ENCODE results near the gene PRKCZ. TPM values are rescaled to one million over a fixed set of nuclear protein-coding genes. Genes with fewer than 3 reads are reported as not detected.

PRKCZ gene
- total and polyA plus RNA-seq, 11 donors, result 12.5 to 20.7 (median 16.5) TPM

GRCh38 chr1:2043886-2044285 lies 6.3 kb upstream of the PRKCZ start:
- 94 to 100% (median 96%) methylated on average over 3 to 4 of the region's 4 CpGs for WGBS, 4 donors
- Histone ChIP-seq H3K4me1 (peaks cover 0 to 23% (median 14%) of the 10 kb centered on the region in 12 donors), H3K27ac (no peak overlapping the region), H3K9me3 (no peaks in the 10 kb centered on the region), H3K36me3 (no peaks in the 10 kb centered on the region), H3K27me3 (peaks cover 0 to 33% (median 23%) of the 10 kb centered on the region in 9 donors), H3K4me3 (no peak overlapping the region)
- ATAC-seq (no peak), DNase-seq (no peak)
- no peak for TF ChIP-seq CTCF (IDR thresholded peaks at IDR 0.05)
- no peak for TF ChIP-seq POLR2A (IDR thresholded peaks at IDR 0.05)
- intact Hi-C loops (cut with DNase I), result loop anchor here in 9 of 10 donors (1.0 to 5.0 kb wide), 7 partner anchors 82 to 103 kb away; no protein-coding TSS in a partner anchor

- WGBS, 4 donors, result 7 to 18% (median 10%) methylated on average over 32 to 75 of the region's 75 CpGs
- ATAC-seq (peak in 3 of 4 donors; percentile 65 to 84 (median 69)), DNase-seq (peak; percentile 57 to 86 (median 71))
- TF ChIP-seq POLR2A (IDR thresholded peaks at IDR 0.05) (no peak), CTCF (IDR thresholded peaks at IDR 0.05) (peak; percentile 60 to 93 (median 84))
- Histone ChIP-seq H3K36me3 (no peaks in the 10 kb centered on the region), H3K9me3 (no peaks in the 10 kb centered on the region), H3K27ac (peak overlapping the region in 1 of 12 donors; percentile 29), H3K4me1 (peaks cover 0 to 29% (median 16%) of the 10 kb centered on the region in 12 donors), H3K4me3 (peak overlapping the region in 9 of 12 donors; percentile 23 to 45 (median 40)), H3K27me3 (peaks cover 2 to 41% (median 30%) of the 10 kb centered on the region in 9 donors)
- intact Hi-C loops (cut with DNase I), result loop anchor here (1.0 to 5.0 kb wide), 8 partner anchors 82 to 104 kb away; no protein-coding TSS in a partner anchor
These were observed 5.5 kb upstream of the PRKCZ start for GRCh38 chr1:2044510-2045319.

DNA sequence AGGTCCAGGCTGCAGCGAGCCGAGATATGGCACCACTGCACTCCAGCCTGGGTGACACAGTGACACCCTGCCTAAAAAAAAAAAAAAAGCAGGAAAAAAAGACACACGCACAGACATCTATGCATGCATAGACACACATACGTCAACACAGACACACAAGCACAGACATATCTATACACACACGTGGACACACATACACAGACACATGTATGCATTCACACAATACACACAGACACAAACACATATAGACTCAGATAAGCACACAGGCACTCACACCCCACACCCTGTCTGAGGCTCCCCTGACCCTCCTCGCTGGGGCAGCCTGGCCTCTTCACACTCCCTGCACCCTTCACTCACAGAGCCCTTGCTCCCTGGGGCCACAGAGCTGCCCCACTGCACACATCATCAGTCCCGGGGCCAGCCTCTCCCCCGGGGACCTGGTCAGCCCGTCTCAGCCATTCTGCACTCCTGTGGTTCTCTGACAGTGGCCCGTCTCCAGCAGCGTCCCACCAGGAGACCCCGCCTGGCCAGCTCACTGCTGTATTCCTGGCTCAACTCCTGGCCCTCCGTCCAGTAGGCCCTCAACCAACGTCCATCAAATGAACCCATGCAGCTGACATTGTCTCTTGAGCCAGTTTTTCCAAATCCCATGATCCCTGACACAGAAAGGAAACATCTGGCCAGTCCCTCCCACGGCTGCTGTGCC lies 4.6 kb upstream of the PRKCZ start:
- intact Hi-C loops (cut with DNase I), result loop anchor here (1.0 to 5.0 kb wide), 6 partner anchors 85 to 105 kb away; no protein-coding TSS in a partner anchor
- DNase-seq (no peak), ATAC-seq (no peak)
- no peak overlapping the region for H3K27ac ChIP-seq
- H3K9me3 ChIP-seq, result no peaks in the 10 kb centered on the region
- 40 to 55% (median 51%) methylated on average over 14 to 15 of the region's 15 CpGs for WGBS, 4 donors
- H3K36me3 ChIP-seq, result no peaks in the 10 kb centered on the region
- no peak overlapping the region for H3K4me3 ChIP-seq
- H3K4me1 ChIP-seq, result peaks cover 0 to 38% (median 17%) of the 10 kb centered on the region in 12 donors
- peaks cover 6 to 49% (median 34%) of the 10 kb centered on the region in 9 donors for H3K27me3 ChIP-seq
- TF ChIP-seq POLR2A (IDR thresholded peaks at IDR 0.05) (no peak), CTCF (IDR thresholded peaks at IDR 0.05) (no peak)

Data from heart left ventricle (tissue), 16 donors.